NT2/D1 (cell line): ENCODE results near the gene MRPL11.

Experiments used
- DNase-seq: peaks from one replicate; pipeline ENCODE4 v3.0.0-alpha.2; 2011; ENCODE audit warnings: low read depth, low spot score
- H3K27me3 ChIP-seq: 2 replicates; pipeline ENCODE4 v1.6.0; 2011; ENCODE audit warnings: mild to moderate bottlenecking; ENCODE audit not compliant: insufficient read length, insufficient read depth
- H3K36me3 ChIP-seq: 2 replicates; pipeline ENCODE4 v1.6.1; 2011; ENCODE audit warnings: mild to moderate bottlenecking, low read length, mixed read lengths; ENCODE audit not compliant: insufficient read depth, insufficient read length
- H3K4me1 ChIP-seq: 2 replicates; pipeline ENCODE4 v1.5.1; 2011; ENCODE audit not compliant: insufficient read depth, insufficient read length
- H3K4me3 ChIP-seq: 2 replicates; pipeline ENCODE4 v1.5.1; 2011; ENCODE audit warnings: low read depth; ENCODE audit not compliant: insufficient read length
- H3K9ac ChIP-seq: 2 replicates; pipeline ENCODE4 v1.6.0; 2011; ENCODE audit warnings: low read depth; ENCODE audit not compliant: insufficient read length
- H3K9me3 ChIP-seq: 2 replicates; pipeline ENCODE4 v1.5.1; 2011; ENCODE audit warnings: mild to moderate bottlenecking, low read length; ENCODE audit not compliant: insufficient read depth
- SUZ12 ChIP-seq: IDR thresholded peaks from 2 replicates; pipeline ENCODE4 v1.6.1; 2011; ENCODE audit not compliant: insufficient read length, insufficient read depth; ENCODE audit errors: extremely low read depth
- YY1 ChIP-seq: IDR thresholded peaks from 2 replicates; pipeline ENCODE4 v1.6.1; 2011; ENCODE audit not compliant: insufficient read length, insufficient read depth
- ZNF274 ChIP-seq: IDR thresholded peaks from 2 replicates; pipeline ENCODE4 v1.6.1; 2011; ENCODE audit warnings: mild to moderate bottlenecking, low read depth, low read length

MRPL11 gene

DNA sequence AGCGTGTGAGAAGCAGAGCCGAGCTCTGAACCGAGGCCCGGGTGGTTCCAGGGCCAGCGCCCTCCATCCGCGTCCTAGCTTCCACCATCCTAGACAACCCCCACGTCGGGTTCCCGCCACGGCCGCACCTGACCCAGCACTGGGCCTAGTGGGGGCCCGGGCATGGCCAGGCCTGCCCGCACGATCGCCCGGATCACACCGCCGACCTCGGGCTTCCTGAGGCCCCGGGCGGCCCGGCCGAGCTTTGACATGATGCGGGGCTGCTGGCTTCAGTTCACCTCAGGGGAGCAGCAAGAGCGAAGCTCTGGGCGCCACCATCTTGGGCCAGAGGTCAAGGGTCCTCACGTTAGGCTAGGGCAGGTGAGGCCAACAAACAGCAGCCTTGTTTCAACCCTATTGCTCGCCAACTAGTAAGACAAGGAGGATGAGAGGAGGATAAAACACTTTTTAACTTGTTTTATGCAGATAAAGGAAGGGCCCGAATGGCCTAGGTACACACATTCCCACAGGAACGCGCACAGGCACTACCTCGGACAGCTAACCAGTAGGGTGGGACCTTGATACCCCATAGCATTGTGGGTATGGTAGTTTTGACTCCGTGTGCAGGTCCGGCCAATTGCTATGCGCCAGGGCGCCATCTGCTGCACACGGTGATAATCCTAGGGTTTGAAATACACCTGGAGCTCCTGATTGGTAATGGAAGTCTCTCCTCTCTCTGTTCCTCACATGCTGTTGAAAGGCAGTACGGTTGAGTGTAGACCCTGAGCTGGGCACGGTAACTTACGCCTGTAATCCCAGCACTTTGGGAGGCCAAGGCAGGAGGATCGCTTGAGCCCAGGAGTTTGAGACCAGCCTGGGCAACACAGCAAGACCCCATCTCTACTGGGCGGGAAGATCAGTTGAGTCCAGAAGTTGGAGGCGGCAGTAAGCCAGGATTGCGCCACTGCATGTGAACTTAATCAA is at the start of gene MRPL11:
MRPL11 (minus strand) TSS at position 345 of the 963 bp plus-strand sequence; CDS start at position 251, 94 bp downstream.
- Histone ChIP-seq H3K4me1 (peaks cover 3% of the 10 kb centered on the region), H3K9me3 (peaks cover 16% of the 10 kb centered on the region; the same call in 1 of the 2 replicates), H3K27me3 (no peaks in the 10 kb centered on the region), H3K9ac (peak within 1 kb of the TSS; percentile 93), H3K36me3 (peaks cover 28% of the 10 kb centered on the region), H3K4me3 (peak within 1 kb of the TSS; percentile 94)
- TF ChIP-seq SUZ12, result no peak
- peak; percentile 95 for TF ChIP-seq YY1
- DNase-seq, result peak; percentile 95

DNA sequence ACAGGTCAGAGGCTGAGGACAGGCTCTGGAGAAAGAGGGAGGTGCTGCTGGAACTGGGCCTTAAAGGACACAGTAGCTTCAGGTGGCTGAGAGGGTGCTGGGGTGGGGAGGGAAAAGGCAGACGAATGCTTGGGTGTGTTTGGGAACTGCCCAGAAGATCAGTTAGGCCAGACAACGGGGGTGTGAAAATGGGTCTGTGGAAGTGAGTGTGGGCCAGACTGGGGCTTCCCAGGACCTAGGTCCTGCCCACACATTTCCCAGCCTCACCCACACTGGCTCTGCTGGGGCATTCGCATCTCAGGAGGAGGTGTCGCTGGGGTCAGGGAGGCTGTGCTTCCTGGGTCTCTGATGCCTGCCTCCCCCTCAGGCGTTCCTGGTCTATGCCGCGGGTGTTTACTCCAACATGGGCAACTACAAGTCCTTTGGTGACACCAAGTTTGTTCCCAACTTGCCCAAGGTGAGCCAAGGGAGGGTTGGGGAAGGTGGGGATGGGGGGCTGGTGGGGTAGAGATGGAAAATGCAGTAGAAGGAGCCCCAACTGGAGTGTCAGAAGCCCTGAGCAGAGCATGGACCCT is 46.2 kb upstream of the MRPL11 start:
- Histone ChIP-seq H3K9ac (no peak overlapping the region), H3K4me1 (peaks cover 12% of the 10 kb centered on the region), H3K36me3 (peaks cover 70% of the 10 kb centered on the region), H3K27me3 (no peaks in the 10 kb centered on the region), H3K9me3 (no peaks in the 10 kb centered on the region), H3K4me3 (no peak overlapping the region)
- TF ChIP-seq SUZ12 (no peak), ZNF274 (no peak), YY1 (no peak)
- DNase-seq, result no peak

DNA sequence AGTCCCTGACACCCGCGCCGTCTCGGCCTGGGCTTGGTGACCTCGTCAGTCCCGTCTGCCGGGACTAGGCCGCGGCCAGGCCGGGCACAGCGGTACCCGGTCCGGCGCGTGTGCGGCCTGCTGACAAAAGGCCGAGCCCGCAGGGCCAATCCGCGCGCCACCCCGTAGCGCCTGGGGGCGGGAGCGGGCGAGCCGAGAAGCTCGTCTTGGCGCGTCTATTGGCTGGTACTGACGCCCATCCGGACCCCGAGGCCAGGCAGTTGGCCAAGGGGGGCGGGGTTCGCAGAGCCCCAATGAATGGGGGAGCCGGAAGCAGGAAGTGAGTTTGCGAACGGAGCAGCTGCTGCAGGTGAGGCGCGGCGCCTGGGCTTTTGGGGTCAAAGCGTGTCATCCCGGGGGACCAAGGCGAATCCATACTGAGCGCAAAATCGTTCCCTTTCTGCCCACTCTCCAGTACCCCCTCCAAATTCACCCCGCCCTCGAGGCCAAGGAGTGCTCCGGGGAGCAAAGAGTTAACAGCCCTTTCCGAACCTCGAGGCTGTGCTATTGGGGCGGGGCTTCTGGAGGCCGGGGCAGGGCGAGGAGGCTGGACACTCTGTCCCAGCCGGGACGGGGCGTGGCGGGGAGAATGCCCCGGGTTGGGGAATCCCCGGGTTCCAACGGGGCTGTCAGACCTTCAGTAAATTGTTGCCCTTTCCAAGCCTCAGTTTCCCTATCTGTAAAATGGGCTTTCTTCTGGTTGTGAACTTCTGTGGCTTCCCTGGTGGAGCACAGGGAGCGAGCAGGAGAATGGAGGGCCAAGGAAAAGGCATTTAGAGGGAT is 41.7 kb upstream of the MRPL11 start, which contains the start of gene DPP3:
DPP3 (plus strand) TSS at position 318 of the 822 bp plus-strand sequence. CDS start 1,767 bp downstream, outside the sequence.
- Histone ChIP-seq H3K9me3 (no peaks in the 10 kb centered on the region), H3K4me1 (peaks cover 12% of the 10 kb centered on the region), H3K9ac (peak within 1 kb of the TSS; percentile 97), H3K36me3 (peaks cover 57% of the 10 kb centered on the region), H3K27me3 (no peaks in the 10 kb centered on the region), H3K4me3 (peak within 1 kb of the TSS; percentile 96)
- peak; percentile 97 for DNase-seq
- TF ChIP-seq ZNF274 (no peak), SUZ12 (no peak), YY1 (no peak)

DNA sequence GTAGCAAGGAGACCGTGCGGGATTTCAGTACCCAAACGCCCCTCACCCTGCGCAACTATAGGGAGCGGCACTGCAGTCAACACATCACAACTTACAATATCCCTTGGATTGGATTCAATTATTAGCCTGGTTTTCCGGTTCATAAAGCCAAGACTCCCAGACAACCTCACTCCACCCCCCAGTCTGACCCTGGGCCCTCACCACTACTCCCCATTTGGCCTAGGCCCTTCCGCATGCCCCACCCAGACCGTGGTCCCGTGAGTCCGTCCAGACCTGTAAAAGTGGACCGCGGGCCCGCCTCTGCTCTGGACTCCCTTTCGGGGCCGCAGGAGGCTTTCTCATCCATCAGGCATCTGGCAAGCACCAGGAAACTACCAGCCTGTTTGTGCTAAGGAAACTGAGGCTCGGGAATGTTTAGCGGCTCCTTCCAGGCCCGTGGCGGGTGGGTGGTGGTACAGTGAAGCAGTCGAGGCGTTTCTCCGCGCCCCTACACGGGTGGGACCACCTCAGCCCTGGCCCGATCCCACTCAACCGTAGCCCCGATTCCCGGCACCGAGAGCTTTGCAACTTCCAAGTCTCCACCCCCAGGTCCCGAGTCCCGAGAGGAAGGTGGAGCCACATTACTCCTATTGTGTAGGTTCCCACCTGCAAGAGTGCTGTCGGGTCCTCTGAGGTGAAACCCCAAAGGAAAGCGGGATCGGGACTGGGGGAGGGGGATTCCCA is 40.9 kb upstream of the MRPL11 start:
- DNase-seq, result no peak
- Histone ChIP-seq H3K9ac (peak overlapping the region; percentile 97), H3K9me3 (no peaks in the 10 kb centered on the region), H3K4me3 (peak overlapping the region; percentile 96), H3K27me3 (no peaks in the 10 kb centered on the region), H3K36me3 (peaks cover 51% of the 10 kb centered on the region), H3K4me1 (peaks cover 12% of the 10 kb centered on the region)
- TF ChIP-seq ZNF274 (no peak), YY1 (no peak), SUZ12 (no peak)

DNA sequence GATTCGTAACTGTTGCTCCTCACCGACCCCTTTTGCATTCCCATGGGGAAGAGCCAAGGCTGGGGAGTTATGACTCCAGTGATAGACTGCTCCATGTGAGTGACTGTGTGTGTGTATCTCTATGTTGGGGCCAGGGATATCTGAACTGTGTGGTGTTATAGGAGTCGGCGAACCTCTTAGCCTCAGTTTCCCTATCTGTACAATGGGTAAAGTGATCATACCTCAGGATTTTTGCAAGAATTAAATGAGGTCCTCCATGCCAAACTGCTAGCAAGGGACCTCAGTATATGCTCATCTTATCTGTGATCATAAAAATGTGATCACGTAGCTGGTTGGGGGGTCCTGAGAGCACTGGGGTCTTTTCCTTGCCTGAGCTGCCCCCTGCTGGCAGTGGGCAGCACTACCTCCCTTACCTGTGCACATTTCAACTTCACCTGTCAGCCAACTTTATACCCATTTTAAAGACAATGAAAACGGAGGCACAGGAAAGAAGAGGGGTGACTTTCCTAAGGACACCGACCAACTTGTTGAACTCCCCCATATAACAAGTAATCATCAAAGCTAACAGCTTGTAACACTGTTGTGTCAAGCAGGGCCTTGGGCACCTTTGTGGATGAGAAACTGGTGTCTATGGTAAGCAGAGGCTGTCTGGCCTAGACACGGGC is 40.2 kb upstream of the MRPL11 start:
- no peak for DNase-seq
- TF ChIP-seq SUZ12 (no peak), YY1 (no peak), ZNF274 (no peak)
- Histone ChIP-seq H3K36me3 (peaks cover 50% of the 10 kb centered on the region), H3K4me1 (peaks cover 12% of the 10 kb centered on the region), H3K9me3 (no peaks in the 10 kb centered on the region), H3K27me3 (no peaks in the 10 kb centered on the region), H3K9ac (peak overlapping the region; percentile 97), H3K4me3 (peak overlapping the region; percentile 96)
